Measurements from ENCODE around the gene TK2.

DNA sequence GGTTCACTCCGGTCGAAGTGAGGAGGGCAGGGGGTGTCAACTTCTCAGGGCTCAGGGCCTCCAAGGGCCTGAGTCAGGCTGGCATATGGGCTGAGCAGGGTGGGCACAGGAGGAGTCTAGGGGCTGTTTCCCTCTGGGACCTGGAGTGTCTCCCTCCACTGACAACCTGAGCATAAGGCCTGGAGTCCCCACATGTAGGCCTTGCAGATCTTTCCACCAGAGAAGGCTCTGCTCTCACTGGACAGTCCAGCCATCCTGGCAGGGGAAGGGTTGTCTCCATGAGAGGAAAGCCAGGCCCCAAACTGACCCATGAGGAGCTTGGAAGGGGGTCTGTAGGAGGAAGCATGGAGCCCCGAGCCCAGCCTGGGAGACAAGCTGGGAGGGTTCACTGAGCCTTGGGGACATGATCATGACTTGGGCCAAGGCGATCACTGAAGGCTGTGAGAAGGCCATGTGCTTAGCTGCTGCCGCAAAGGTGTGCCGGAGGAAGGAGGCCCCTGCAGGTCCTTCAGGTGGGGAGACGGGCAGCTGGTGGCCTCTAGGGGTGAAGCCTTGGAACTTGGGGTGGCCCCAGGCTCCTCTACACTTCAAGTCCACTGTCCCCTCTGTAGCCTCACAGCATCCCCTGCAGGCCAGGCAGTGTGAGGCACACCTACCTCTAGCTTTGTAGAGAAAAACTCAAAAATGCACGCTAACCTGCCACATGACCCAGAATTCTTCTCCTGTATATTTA lies 39.2 kb upstream of the TK2 start:
- TF ChIP-seq, protein P1, sequence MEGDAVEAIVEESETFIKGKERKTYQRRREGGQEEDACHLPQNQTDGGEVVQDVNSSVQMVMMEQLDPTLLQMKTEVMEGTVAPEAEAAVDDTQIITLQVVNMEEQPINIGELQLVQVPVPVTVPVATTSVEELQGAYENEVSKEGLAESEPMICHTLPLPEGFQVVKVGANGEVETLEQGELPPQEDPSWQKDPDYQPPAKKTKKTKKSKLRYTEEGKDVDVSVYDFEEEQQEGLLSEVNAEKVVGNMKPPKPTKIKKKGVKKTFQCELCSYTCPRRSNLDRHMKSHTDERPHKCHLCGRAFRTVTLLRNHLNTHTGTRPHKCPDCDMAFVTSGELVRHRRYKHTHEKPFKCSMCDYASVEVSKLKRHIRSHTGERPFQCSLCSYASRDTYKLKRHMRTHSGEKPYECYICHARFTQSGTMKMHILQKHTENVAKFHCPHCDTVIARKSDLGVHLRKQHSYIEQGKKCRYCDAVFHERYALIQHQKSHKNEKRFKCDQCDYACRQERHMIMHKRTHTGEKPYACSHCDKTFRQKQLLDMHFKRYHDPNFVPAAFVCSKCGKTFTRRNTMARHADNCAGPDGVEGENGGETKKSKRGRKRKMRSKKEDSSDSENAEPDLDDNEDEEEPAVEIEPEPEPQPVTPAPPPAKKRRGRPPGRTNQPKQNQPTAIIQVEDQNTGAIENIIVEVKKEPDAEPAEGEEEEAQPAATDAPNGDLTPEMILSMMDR (IDR thresholded peaks at IDR 0.05): peak in 3 of 4 experiments; percentile 14 to 23 (median 15)
- TF ChIP-seq POLR2A (IDR thresholded peaks at IDR 0.05): no peak
